GM12872 (cell line): ENCODE results near the gene CCDC85B.

Experiments used
- TF ChIP-seq, protein P1 (sequence below): IDR thresholded peaks from 3 replicates; pipeline ENCODE4 v1.5.1; 2011; ENCODE audit warnings: low read depth, mild to moderate bottlenecking, low read length, moderate library complexity; ENCODE audit not compliant: insufficient read depth

Gene CCDC85B

DNA sequence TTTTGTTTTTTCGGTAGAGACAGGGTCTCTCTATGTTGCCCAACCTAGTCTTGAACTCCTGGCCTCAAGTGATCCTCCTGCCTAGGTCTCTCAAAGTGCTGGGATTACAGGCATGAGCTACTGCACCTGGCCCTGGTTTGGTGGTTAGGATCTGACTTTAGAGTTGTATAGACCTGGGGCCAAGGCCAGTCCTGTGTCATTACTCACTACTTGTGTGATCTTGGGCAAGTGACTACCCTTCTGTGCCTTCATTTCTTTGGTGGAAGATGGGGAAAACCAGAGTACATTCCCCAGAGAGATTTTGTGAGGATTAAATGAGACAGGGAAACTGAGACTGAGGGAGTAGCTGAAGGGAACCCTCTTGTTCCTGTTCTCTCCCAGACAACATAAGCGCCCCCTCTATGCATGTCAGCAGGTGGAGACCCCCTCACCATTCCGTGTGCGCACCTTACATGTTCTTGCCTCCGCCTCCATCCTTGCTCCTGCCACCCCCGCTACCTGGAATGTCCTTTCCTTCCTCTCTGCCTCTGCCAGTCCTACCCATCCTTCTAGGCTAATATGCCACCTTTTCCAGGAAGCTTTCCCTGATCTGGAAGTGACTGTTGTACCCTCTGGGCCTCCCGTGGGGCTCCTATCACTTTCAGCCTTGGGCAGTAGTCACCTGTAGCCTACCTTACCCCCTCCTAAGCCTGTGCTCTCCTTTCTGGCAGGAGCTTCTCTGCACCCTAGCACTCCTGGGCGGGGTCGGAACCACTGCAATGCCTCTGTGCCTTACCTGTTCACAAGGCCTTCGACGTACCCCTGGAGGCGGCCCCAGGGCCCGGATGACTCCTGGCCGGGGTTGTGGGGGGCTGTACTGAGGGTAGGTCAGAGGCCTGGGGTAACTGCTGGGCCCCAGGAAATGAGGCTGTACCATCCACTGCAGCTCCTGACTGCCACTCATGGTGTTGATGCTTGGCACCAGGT is 5.8 kb downstream of the CCDC85B start:
- TF ChIP-seq, protein P1, sequence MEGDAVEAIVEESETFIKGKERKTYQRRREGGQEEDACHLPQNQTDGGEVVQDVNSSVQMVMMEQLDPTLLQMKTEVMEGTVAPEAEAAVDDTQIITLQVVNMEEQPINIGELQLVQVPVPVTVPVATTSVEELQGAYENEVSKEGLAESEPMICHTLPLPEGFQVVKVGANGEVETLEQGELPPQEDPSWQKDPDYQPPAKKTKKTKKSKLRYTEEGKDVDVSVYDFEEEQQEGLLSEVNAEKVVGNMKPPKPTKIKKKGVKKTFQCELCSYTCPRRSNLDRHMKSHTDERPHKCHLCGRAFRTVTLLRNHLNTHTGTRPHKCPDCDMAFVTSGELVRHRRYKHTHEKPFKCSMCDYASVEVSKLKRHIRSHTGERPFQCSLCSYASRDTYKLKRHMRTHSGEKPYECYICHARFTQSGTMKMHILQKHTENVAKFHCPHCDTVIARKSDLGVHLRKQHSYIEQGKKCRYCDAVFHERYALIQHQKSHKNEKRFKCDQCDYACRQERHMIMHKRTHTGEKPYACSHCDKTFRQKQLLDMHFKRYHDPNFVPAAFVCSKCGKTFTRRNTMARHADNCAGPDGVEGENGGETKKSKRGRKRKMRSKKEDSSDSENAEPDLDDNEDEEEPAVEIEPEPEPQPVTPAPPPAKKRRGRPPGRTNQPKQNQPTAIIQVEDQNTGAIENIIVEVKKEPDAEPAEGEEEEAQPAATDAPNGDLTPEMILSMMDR, result no peak

DNA sequence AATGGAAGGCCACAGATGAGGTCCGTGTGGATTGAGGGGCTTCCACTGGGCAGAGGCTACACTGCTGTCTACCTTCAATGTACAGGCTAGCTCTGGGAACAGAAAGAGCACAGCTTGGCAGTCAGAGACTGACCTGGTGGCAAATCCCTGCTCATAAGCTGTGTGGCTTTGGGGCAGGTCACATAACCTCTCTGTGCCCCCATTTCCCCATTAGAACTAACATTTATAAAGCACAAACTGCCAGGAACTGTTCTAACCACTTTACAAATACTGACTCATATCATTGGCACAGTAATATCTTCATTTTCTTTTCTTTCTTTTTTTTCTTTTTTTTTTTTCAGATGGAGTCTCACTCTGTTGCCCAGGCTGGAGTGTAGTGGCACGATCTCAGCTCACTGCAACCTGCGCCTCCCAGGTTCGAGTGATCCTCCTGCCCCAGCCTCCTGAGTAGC is 6.6 kb downstream of the CCDC85B start:
- TF ChIP-seq, protein P1, result no peak

DNA sequence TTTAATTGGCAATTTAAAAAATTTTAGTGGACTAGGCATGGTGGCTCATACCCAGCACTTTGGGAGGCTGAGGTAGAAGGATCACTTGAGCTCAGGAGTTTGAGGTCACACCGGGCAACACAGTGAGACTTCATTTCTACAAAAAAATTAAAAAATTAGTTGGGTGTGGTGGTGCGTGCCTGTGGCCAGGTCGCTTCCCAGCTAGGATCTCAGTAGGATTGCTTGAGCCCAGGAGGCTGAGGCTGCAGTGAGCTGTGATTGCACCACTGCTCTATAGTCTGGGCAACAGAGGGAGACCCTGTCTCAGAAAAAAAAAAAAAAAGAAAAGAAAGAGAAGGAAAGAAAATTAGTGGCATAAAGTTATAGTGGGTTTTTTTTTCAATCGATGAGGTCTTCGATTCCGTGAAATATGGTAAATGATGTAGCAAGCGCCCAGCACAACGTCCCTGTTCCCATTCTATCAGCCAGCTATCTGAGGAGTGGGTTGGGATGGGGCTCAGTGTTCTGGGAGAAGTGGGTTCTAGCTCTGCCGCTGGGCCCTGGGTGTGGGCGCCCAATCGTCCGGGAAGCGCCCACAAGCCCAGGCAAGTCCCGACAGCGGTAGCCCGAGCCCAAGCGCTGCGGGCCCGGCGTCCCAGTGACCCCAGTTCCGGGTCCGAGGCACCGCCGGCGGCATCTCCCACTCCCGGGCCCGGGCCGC is 8.3 kb downstream of the CCDC85B start:
- TF ChIP-seq, protein P1, result no peak

DNA sequence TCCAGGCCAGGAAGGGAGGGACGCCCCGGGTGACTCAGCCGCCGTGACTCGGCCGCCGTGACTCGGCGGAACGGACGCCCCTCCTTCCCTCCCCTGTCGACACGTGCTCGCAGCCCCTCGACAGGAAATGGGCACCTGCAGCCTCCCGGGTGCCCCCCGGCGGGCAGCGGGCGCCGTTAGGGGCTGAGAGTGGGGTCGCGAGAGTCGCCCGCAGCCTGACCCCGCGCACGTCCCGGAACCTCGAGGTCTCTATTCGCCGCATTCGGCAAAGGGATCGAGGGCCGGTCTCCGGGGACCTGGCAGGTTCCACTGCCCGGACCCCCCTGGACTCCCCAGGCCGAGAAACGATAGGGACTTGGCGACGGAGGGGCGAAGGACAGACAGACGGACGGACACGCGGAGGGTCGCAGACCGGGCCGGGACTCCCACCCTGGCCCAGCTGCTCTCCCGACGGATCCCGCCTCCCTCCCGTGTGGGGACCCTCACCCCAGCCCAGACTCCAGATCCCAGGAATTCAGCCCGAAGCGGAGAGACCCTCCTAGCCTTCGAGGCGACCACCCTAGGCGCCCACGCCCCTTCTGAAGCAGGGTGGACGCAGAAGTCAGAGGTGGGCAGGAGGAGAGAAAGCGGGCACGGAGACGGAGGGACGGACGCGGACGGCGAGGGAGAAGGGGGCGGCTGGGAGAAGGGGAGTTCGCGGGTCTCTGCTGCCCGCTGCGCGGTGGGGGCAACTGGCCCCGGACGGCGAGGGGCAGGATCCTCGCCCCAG is 9.1 kb downstream of the CCDC85B start:
- TF ChIP-seq, protein P1, result 0 out of 3 replicates have a peak, but pooled peaks have one; percentile 5

DNA sequence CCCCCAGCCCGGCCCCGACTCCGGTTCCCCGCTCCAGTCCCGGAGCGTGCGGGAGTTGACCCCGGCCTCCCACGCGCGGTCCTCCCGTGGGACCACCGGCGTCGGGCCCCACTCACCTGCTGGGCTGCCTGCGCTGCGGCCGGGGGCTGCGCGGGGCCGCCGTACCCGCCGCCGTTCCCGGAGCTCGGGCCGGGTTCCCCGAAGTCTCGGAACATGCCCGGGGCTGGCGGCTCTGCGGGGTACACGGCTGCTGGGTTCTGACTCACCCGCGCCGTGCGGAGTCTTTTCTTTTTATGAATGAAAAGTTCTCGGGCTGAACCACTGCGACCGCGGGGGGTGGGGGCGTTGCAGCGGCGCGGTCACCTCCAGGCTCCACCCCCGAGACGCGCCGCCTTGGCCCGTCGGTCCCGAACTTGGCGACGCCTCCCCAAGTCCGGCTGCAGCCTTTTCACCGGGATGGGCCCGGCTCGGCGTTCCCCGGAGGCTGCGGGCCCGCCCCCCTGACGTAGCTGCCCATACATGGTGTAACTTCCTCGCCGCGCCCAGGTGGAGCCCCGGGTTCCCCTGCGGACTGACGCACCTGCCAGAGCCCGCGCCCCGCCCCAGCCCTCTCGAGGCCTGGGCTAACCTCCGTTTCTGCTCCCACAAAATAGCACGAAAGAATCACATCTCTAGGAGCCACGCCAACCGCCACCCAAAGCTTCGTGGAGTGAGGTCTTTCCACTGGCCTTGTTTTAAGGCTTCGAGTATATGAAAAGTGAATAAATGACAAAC is 9.8 kb downstream of the CCDC85B start, which contains the start of gene FOSL1:
FOSL1 (minus strand) TSS at position 264 of the 774 bp plus-strand sequence; CDS start at position 215, 49 bp downstream.
- TF ChIP-seq, protein P1, result no peak

DNA sequence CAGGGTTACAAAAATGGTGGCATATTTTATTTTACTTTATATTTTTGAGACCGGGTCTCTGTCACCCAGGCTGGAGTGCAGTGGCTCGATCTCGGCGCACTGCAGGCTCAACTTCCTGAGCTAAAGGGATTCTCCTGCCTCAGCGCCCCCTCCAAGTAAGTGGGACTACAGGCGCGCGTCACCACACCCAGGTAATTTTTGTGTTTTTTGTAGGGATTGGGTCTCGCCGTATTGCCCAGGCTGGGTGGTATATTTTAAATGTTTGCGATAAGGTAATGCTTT is 10.4 kb downstream of the CCDC85B start:
- TF ChIP-seq, protein P1, result no peak
